DND-41 (cell line): ENCODE results near the gene LTBP3.

Experiments
- EZH2 ChIP-seq: IDR thresholded peaks from 3 replicates; pipeline ENCODE4 v1.6.1; 2012; ENCODE audit warnings: borderline replicate concordance, low read depth, mild to moderate bottlenecking, moderate library complexity, low read length, inconsistent platforms; ENCODE audit not compliant: severe bottlenecking
- TF ChIP-seq, protein P1 (sequence below): IDR thresholded peaks from 2 replicates; pipeline ENCODE4 v1.5.1; 2012; ENCODE audit warnings: borderline replicate concordance, low read length, moderate library complexity, mild to moderate bottlenecking; ENCODE audit not compliant: poor library complexity, severe bottlenecking; ENCODE audit errors: extremely low read depth

DNA sequence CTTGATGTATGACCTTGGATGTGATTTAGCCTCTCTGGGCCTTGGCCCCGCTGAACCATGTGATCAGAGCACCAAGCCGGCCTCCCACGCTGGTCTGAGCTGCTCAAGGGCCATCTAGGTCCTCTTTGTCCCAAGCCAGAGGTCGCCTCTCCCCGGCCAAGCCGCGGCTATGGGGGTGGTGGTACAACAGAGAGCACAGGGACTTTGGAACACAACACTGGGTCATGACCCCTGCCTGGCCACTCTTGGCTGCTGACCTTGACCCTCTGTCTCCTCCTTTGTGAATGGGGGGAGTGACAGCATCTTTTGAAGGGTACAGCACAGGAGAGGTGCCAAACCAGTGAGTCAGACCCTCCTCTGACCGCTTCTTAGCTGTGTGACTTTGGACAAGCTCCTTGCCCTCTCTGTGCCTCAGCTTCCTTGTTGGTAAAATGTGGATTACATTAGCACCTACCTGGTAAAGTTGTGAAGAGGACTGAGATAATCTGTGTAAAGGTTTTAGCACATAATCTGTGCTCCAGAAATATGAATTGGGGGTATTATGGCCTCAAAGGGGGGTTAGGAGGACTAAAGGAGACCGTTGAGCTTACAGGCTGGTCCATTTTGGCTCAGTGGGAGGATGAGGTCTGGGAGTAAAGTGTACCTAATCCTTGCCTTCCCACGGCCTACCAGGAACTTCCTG is 28.5 kb downstream of the LTBP3 start:
- TF ChIP-seq, protein P1, sequence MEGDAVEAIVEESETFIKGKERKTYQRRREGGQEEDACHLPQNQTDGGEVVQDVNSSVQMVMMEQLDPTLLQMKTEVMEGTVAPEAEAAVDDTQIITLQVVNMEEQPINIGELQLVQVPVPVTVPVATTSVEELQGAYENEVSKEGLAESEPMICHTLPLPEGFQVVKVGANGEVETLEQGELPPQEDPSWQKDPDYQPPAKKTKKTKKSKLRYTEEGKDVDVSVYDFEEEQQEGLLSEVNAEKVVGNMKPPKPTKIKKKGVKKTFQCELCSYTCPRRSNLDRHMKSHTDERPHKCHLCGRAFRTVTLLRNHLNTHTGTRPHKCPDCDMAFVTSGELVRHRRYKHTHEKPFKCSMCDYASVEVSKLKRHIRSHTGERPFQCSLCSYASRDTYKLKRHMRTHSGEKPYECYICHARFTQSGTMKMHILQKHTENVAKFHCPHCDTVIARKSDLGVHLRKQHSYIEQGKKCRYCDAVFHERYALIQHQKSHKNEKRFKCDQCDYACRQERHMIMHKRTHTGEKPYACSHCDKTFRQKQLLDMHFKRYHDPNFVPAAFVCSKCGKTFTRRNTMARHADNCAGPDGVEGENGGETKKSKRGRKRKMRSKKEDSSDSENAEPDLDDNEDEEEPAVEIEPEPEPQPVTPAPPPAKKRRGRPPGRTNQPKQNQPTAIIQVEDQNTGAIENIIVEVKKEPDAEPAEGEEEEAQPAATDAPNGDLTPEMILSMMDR: no peak
- TF ChIP-seq EZH2: no peak
